ENCODE results near the gene KDM4C. TPM values are rescaled to one million over a fixed set of nuclear protein-coding genes. Genes with fewer than 3 reads are reported as not detected.

The KDM4C gene
- total and polyA plus RNA-seq, 2 of the 13 experiments (the other 11 are each of a cell fraction or from before 2014, with no cell fraction given), result 19.4 to 23.6 TPM

- peak; percentile 34; the same call in 1 of the 2 replicates for TF ChIP-seq FOXA3 (CRISPR knock-in tag; IDR thresholded peaks at IDR 0.05)
- no peak for TF ChIP-seq MLX (CRISPR knock-in tag; IDR thresholded peaks at IDR 0.05)
- TF ChIP-seq HIC2 (CRISPR knock-in tag; IDR thresholded peaks at IDR 0.05; ENCODE audit: low read depth), result no peak
- no peak for TF ChIP-seq ZNF510 (CRISPR knock-in tag; IDR thresholded peaks at IDR 0.05; ENCODE audit: low read depth)
- no peak for TF ChIP-seq TSC22D2 (CRISPR knock-in tag; IDR thresholded peaks at IDR 0.05; ENCODE audit: borderline replicate concordance)
- no peak for TF ChIP-seq FOXA1 (IDR thresholded peaks at IDR 0.05)
- TF ChIP-seq FOXA1 (CRISPR knock-in tag; IDR thresholded peaks at IDR 0.05), result no peak
- TF ChIP-seq ZNF564 (CRISPR knock-in tag; IDR thresholded peaks at IDR 0.05), result no peak
- peak; percentile 44; the same call in 1 of the 2 replicates for TF ChIP-seq NFE2L2 (IDR thresholded peaks at IDR 0.05; ENCODE audit: low read length)
- no peak for TF ChIP-seq ZNF317 (CRISPR knock-in tag; IDR thresholded peaks at IDR 0.05)
- no peak for TF ChIP-seq ATF1 (CRISPR knock-in tag; IDR thresholded peaks at IDR 0.05)
- no peak for TF ChIP-seq CBX1 (IDR thresholded peaks at IDR 0.05; ENCODE audit: low read depth)
- no peak for TF ChIP-seq AFF4 (CRISPR knock-in tag; IDR thresholded peaks at IDR 0.05)
- no peak for TF ChIP-seq ZNF546 (CRISPR knock-in tag; conservative IDR thresholded peaks at IDR 0.05)
- TF ChIP-seq, protein P1, sequence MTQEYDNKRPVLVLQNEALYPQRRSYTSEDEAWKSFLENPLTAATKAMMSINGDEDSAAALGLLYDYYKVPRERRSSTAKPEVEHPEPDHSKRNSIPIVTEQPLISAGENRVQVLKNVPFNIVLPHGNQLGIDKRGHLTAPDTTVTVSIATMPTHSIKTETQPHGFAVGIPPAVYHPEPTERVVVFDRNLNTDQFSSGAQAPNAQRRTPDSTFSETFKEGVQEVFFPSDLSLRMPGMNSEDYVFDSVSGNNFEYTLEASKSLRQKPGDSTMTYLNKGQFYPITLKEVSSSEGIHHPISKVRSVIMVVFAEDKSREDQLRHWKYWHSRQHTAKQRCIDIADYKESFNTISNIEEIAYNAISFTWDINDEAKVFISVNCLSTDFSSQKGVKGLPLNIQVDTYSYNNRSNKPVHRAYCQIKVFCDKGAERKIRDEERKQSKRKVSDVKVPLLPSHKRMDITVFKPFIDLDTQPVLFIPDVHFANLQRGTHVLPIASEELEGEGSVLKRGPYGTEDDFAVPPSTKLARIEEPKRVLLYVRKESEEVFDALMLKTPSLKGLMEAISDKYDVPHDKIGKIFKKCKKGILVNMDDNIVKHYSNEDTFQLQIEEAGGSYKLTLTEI (CRISPR knock-in tag; conservative IDR thresholded peaks at IDR 0.05), result no peak
- no peak for TF ChIP-seq TAF1 (CRISPR knock-in tag; IDR thresholded peaks at IDR 0.05)
- TF ChIP-seq RCOR2 (CRISPR knock-in tag; IDR thresholded peaks at IDR 0.05), result no peak
- no peak for TF ChIP-seq FOXP1 (IDR thresholded peaks at IDR 0.05)
- TF ChIP-seq FOXP1 (CRISPR knock-in tag; IDR thresholded peaks at IDR 0.05), result 0 out of 2 replicates have a peak, but pooled peaks have one; percentile 16
- TF ChIP-seq ZKSCAN8 (CRISPR knock-in tag; IDR thresholded peaks at IDR 0.05; ENCODE audit: borderline replicate concordance), result no peak
- TF ChIP-seq HDAC2 (CRISPR knock-in tag; IDR thresholded peaks at IDR 0.05), result no peak
- TF ChIP-seq ZBTB3 (CRISPR knock-in tag; IDR thresholded peaks at IDR 0.05; ENCODE audit: borderline replicate concordance, low read depth), result no peak
These were observed 148.1 kb downstream of the KDM4C start (continued) for GRCh38 chr9:6905850-6906375.
